HepG2 (cell line): ENCODE data around the gene DNAJC12. TPM values are rescaled to one million over a fixed set of nuclear protein-coding genes. Genes with fewer than 3 reads are reported as not detected.

Experiments used
- NFKBIZ ChIP-seq: IDR thresholded peaks from 2 replicates; pipeline ENCODE4 v1.6.1; 2018; ENCODE audit warnings: missing genetic modification reagents, missing compliant biosample characterization
- POLR2AphosphoS2 ChIP-seq: IDR thresholded peaks from 2 replicates; pipeline ENCODE4 v1.6.1; 2011; ENCODE audit warnings: low read depth, low read length, improper control_type of control experiment
- SMAD9 ChIP-seq: sonication (generic); formaldehyde crosslinking; IDR thresholded peaks from 2 replicates; pipeline ENCODE4 v1.5.1; 2020; ENCODE audit warnings: mild to moderate bottlenecking, missing genetic modification reagents
- TAF1 ChIP-seq: sonication (generic); formaldehyde crosslinking; IDR thresholded peaks from 2 replicates; pipeline ENCODE4 v1.4.0; 2020; ENCODE audit warnings: missing genetic modification reagents
- ZNF382 ChIP-seq: sonication (generic); formaldehyde crosslinking; IDR thresholded peaks from 2 replicates; pipeline ENCODE4 v1.5.0; 2020; ENCODE audit warnings: missing genetic modification reagents, mild to moderate bottlenecking, borderline replicate concordance
- ZNF496 ChIP-seq: sonication (generic); formaldehyde crosslinking; IDR thresholded peaks from 2 replicates; pipeline ENCODE4 v1.8.1; 2023; ENCODE audit warnings: mild to moderate bottlenecking, moderate library complexity, missing genetic modification reagents; ENCODE audit not compliant: insufficient replicate concordance
- ZNF607 ChIP-seq: sonication (generic); formaldehyde crosslinking; IDR thresholded peaks from 2 replicates; pipeline ENCODE4 v1.5.1; 2020; ENCODE audit warnings: missing genetic modification reagents, mild to moderate bottlenecking, borderline replicate concordance
- ZNF660 ChIP-seq: sonication (generic); formaldehyde crosslinking; IDR thresholded peaks from 2 replicates; pipeline ENCODE4 v1.5.1; 2020; ENCODE audit warnings: mild to moderate bottlenecking, low read depth, missing genetic modification reagents, borderline replicate concordance
- ZNF672 ChIP-seq: sonication (generic); formaldehyde crosslinking; IDR thresholded peaks from 2 replicates; pipeline ENCODE4 v1.8.1; 2022; ENCODE audit warnings: missing genetic modification reagents
- ZNF678 ChIP-seq: sonication (generic); formaldehyde crosslinking; IDR thresholded peaks from 2 replicates; pipeline ENCODE4 v1.4.0; 2020; ENCODE audit warnings: mild to moderate bottlenecking, missing genetic modification reagents
- ZNF772 ChIP-seq: sonication (generic); formaldehyde crosslinking; IDR thresholded peaks from 2 replicates; pipeline ENCODE4 v1.5.0; 2020; ENCODE audit warnings: mild to moderate bottlenecking, missing genetic modification reagents
- ZNF790 ChIP-seq: sonication (generic); formaldehyde crosslinking; IDR thresholded peaks from 2 replicates; pipeline ENCODE4 v1.8.0; 2022; ENCODE audit warnings: missing genetic modification reagents, mild to moderate bottlenecking, borderline replicate concordance
- polyA plus RNA-seq, 8 experiments: library from polyadenylated mRNA; depleted of rRNA in 3 of 8; stranded (reverse) in 7 of 8; unstranded in 1 of 8; fragments of >200 nt; fragmentation: Illumina TruSeq in 4 of 8; extraction: Trizol in 4 of 8; gene quantifications; 2 replicates each; pipeline versions ENCODE4 v1.2.1 to v1.2.3, GENCODE V29; 2011 to 2016; ENCODE audit warnings: low read depth in 4 of 8, missing spikeins in 1 of 8, mixed read lengths in 1 of 8; ENCODE audit not compliant: insufficient read depth in 1 of 8
- total RNA-seq, 5 experiments: library from RNA; depleted of rRNA; stranded (reverse); fragments of >200 nt; fragmentation: Illumina TruSeq; extraction: Trizol; gene quantifications; 2 replicates each; pipeline ENCODE4 v1.2.3, GENCODE V29; 2016; ENCODE audit warnings: low read depth in 1 of 5
- TF ChIP-seq, protein P1 (sequence below): sonication (generic); formaldehyde crosslinking; IDR thresholded peaks from 2 replicates; pipeline ENCODE4 v1.4.0; 2020; ENCODE audit warnings: mild to moderate bottlenecking, missing genetic modification reagents, borderline replicate concordance
- TF ChIP-seq, protein P2 (sequence below): sonication (generic); formaldehyde crosslinking; IDR thresholded peaks from 2 replicates; pipeline ENCODE4 v1.4.0; 2020; ENCODE audit warnings: mild to moderate bottlenecking, missing genetic modification reagents
- TF ChIP-seq, protein P3 (sequence below): sonication (generic); formaldehyde crosslinking; IDR thresholded peaks from 2 replicates; pipeline ENCODE4 v1.9.0; 2021; ENCODE audit warnings: missing genetic modification reagents, mild to moderate bottlenecking, borderline replicate concordance
- TF ChIP-seq, protein P4 (sequence below): sonication (generic); formaldehyde crosslinking; IDR thresholded peaks from 2 replicates; pipeline ENCODE4 v1.8.0; 2022; ENCODE audit warnings: missing genetic modification reagents, mild to moderate bottlenecking, moderate library complexity, borderline replicate concordance
- TF ChIP-seq, protein P5 (sequence below): sonication (generic); formaldehyde crosslinking; IDR thresholded peaks from 2 replicates; pipeline ENCODE4 v1.5.1; 2020; ENCODE audit warnings: missing genetic modification reagents, mild to moderate bottlenecking, borderline replicate concordance

DNAJC12 gene
- total and polyA plus RNA-seq, 2 of the 13 experiments (the other 11 are each of a cell fraction or from before 2014, with no cell fraction given): 11.6 to 43.9 TPM

DNA sequence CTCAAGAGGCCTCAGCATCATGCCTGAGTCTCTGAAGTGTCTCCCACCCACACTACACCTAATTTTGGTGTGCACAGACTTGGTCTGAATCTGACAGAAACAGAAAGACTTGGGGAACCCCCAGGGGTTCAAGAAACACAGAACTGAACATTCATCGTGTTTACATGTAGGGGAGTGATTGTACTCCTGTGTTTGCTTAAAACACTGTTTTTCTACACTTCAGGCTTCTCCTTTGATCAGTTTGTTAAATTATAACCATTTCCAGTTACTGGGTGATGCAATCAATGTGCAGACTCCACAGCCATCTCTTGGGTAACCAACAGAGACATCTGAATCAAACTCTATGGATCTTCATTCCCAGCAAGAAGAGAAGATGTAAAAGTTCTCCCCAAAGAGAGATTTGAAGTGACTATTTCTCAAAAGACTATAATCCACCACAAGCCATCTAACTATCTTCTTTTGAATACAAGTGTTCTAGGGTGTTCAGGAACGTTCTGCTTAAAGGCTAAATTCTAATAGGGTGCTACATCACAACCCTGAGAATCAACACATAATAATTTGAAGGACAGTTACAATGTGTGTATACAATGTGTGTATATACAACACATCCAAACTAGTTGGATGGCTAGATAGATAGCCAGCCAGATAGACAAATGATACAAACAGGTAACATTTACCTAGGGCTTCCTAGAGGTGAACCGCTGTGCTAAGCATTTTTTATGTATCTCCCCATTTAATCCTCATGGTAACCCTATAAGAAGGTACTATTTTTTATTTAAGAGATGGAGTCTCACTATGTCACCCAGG lies 34.2 kb downstream of the DNAJC12 start (continued):
- TF ChIP-seq, protein P1, sequence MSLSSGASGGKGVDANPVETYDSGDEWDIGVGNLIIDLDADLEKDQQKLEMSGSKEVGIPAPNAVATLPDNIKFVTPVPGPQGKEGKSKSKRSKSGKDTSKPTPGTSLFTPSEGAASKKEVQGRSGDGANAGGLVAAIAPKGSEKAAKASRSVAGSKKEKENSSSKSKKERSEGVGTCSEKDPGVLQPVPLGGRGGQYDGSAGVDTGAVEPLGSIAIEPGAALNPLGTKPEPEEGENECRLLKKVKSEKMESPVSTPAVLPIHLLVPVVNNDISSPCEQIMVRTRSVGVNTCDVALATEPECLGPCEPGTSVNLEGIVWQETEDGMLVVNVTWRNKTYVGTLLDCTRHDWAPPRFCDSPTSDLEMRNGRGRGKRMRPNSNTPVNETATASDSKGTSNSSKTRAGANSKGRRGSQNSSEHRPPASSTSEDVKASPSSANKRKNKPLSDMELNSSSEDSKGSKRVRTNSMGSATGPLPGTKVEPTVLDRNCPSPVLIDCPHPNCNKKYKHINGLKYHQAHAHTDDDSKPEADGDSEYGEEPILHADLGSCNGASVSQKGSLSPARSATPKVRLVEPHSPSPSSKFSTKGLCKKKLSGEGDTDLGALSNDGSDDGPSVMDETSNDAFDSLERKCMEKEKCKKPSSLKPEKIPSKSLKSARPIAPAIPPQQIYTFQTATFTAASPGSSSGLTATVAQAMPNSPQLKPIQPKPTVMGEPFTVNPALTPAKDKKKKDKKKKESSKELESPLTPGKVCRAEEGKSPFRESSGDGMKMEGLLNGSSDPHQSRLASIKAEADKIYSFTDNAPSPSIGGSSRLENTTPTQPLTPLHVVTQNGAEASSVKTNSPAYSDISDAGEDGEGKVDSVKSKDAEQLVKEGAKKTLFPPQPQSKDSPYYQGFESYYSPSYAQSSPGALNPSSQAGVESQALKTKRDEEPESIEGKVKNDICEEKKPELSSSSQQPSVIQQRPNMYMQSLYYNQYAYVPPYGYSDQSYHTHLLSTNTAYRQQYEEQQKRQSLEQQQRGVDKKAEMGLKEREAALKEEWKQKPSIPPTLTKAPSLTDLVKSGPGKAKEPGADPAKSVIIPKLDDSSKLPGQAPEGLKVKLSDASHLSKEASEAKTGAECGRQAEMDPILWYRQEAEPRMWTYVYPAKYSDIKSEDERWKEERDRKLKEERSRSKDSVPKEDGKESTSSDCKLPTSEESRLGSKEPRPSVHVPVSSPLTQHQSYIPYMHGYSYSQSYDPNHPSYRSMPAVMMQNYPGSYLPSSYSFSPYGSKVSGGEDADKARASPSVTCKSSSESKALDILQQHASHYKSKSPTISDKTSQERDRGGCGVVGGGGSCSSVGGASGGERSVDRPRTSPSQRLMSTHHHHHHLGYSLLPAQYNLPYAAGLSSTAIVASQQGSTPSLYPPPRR (CRISPR knock-in tag): peak; percentile 92; the same call in 1 of the 2 replicates
- TF ChIP-seq ZNF678 (CRISPR knock-in tag) (no peak), ZNF790 (CRISPR knock-in tag) (no peak), ZNF672 (CRISPR knock-in tag) (no peak), ZNF607 (CRISPR knock-in tag) (no peak), ZNF660 (CRISPR knock-in tag) (no peak), ZNF382 (CRISPR knock-in tag) (no peak), ZNF772 (CRISPR knock-in tag) (no peak), POLR2AphosphoS2 (no peak), NFKBIZ (peak; percentile 99), TAF1 (CRISPR knock-in tag) (no peak), SMAD9 (CRISPR knock-in tag) (no peak), ZNF496 (CRISPR knock-in tag) (no peak)
- TF ChIP-seq, protein P2, sequence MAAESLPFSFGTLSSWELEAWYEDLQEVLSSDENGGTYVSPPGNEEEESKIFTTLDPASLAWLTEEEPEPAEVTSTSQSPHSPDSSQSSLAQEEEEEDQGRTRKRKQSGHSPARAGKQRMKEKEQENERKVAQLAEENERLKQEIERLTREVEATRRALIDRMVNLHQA (CRISPR knock-in tag): 0 out of 2 replicates have a peak, but pooled peaks have one; percentile 80
- TF ChIP-seq, protein P3, sequence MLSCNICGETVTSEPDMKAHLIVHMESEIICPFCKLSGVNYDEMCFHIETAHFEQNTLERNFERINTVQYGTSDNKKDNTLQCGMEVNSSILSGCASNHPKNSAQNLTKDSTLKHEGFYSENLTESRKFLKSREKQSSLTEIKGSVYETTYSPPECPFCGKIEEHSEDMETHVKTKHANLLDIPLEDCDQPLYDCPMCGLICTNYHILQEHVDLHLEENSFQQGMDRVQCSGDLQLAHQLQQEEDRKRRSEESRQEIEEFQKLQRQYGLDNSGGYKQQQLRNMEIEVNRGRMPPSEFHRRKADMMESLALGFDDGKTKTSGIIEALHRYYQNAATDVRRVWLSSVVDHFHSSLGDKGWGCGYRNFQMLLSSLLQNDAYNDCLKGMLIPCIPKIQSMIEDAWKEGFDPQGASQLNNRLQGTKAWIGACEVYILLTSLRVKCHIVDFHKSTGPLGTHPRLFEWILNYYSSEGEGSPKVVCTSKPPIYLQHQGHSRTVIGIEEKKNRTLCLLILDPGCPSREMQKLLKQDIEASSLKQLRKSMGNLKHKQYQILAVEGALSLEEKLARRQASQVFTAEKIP (CRISPR knock-in tag): no peak
- TF ChIP-seq, protein P4, sequence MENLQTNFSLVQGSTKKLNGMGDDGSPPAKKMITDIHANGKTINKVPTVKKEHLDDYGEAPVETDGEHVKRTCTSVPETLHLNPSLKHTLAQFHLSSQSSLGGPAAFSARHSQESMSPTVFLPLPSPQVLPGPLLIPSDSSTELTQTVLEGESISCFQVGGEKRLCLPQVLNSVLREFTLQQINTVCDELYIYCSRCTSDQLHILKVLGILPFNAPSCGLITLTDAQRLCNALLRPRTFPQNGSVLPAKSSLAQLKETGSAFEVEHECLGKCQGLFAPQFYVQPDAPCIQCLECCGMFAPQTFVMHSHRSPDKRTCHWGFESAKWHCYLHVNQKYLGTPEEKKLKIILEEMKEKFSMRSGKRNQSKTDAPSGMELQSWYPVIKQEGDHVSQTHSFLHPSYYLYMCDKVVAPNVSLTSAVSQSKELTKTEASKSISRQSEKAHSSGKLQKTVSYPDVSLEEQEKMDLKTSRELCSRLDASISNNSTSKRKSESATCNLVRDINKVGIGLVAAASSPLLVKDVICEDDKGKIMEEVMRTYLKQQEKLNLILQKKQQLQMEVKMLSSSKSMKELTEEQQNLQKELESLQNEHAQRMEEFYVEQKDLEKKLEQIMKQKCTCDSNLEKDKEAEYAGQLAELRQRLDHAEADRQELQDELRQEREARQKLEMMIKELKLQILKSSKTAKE (CRISPR knock-in tag): peak; percentile 55; the same call in 1 of the 2 replicates
- TF ChIP-seq, protein P5, sequence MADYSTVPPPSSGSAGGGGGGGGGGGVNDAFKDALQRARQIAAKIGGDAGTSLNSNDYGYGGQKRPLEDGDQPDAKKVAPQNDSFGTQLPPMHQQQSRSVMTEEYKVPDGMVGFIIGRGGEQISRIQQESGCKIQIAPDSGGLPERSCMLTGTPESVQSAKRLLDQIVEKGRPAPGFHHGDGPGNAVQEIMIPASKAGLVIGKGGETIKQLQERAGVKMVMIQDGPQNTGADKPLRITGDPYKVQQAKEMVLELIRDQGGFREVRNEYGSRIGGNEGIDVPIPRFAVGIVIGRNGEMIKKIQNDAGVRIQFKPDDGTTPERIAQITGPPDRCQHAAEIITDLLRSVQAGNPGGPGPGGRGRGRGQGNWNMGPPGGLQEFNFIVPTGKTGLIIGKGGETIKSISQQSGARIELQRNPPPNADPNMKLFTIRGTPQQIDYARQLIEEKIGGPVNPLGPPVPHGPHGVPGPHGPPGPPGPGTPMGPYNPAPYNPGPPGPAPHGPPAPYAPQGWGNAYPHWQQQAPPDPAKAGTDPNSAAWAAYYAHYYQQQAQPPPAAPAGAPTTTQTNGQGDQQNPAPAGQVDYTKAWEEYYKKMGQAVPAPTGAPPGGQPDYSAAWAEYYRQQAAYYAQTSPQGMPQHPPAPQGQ (CRISPR knock-in tag): no peak
